Measurements from ENCODE around the gene UBC.

GRCh38 chr12:124949066-124949465 is 34.6 kb upstream of the UBC start:
- no peak for TF ChIP-seq EZH2phosphoT487 (IDR thresholded peaks at IDR 0.05; ENCODE audit: low read depth, severe bottlenecking, unreplicated experiment)
- no peak for TF ChIP-seq CTCF (IDR thresholded peaks at IDR 0.05; ENCODE audit: poor library complexity)

Data from hepatocyte (in vitro differentiated cells).